SK-N-SH (cell line): ENCODE results near the gene TSHZ2.

ENCODE experiments used
- CHD2 ChIP-seq: fragments of 150-350 bp; IDR thresholded peaks from 2 replicates; pipeline ENCODE4 v1.6.1; 2018; ENCODE audit warnings: low read length; ENCODE audit not compliant: partially characterized antibody
- ELF1 ChIP-seq: IDR thresholded peaks from 2 replicates; pipeline ENCODE4 v1.4.0; 2012
- EP300 ChIP-seq, 2 experiments: IDR thresholded peaks; 2 replicates each; pipeline versions ENCODE4 v1.4.0 to v1.6.1; 2012; ENCODE audit warnings: borderline replicate concordance in 1 of 2, low read depth in 1 of 2, low read length in 1 of 2
- SIN3A ChIP-seq: IDR thresholded peaks from 2 replicates; pipeline ENCODE4 v1.6.1; 2012; ENCODE audit warnings: low read depth, mild to moderate bottlenecking, low read length, moderate library complexity, borderline replicate concordance
- USF2 ChIP-seq: fragments of 150-350 bp; IDR thresholded peaks from 2 replicates; pipeline ENCODE4 v1.6.1; 2017; ENCODE audit warnings: antibody characterized with exemption, low read length, low read depth, borderline replicate concordance

- no peak for TF ChIP-seq USF2
- no peak for TF ChIP-seq ELF1
- TF ChIP-seq SIN3A, result no peak
- no peak for TF ChIP-seq EP300 (IDR thresholded peaks at IDR 0.05; ENCODE audit: borderline replicate concordance in 1 of 2, low read depth in 1 of 2, low read length in 1 of 2)
- no peak for TF ChIP-seq CHD2
These were observed 476.3 kb downstream of the TSHZ2 start for GRCh38 chr20:53448426-53448825.
